ENCODE measurements around the gene SCLT1. TPM values are rescaled to one million over a fixed set of nuclear protein-coding genes. Genes with fewer than 3 reads are reported as not detected.

SCLT1 gene
- total RNA-seq, 1 experiment from 2014 or later = 14.3 TPM

GRCh38 chr4:129063640-129064039, 29.7 kb downstream of the SCLT1 start:
- POLR2A ChIA-PET = no interaction called here
- Mint-ChIP-seq H3K9me3 (peaks cover 68% of the 10 kb centered on the region), H3K27ac (no peak overlapping the region), H3K36me3 (peaks cover 57% of the 10 kb centered on the region), H3K4me1 (no peaks in the 10 kb centered on the region), H3K4me3 (no peak overlapping the region), H3K27me3 (ENCODE audit: low read depth) (peaks cover 4% of the 10 kb centered on the region; the same call in 1 of the 2 replicates)
- ATAC-seq (no peak), DNase-seq (ENCODE audit: low spot score) (no peak)
- TF ChIP-seq SOX15 (CRISPR knock-in tag; IDR thresholded peaks at IDR 0.05) (no peak), FOXP1 (CRISPR knock-in tag; IDR thresholded peaks at IDR 0.05; ENCODE audit: borderline replicate concordance) (no peak)
- CTCF ChIA-PET = no interaction called here

GRCh38 chr4:129062580-129062979, 30.8 kb downstream of the SCLT1 start:
- H3K27me3 Mint-ChIP-seq (ENCODE audit: low read depth) = peaks cover 4% of the 10 kb centered on the region; the same call in 1 of the 2 replicates
- ChIA-PET POLR2A (no interaction called here), CTCF (no interaction called here)
- no peak overlapping the region for H3K4me3 Mint-ChIP-seq
- peaks cover 69% of the 10 kb centered on the region for H3K9me3 Mint-ChIP-seq
- DNase-seq (ENCODE audit: low spot score) (no peak), ATAC-seq (no peak)
- H3K36me3 Mint-ChIP-seq = peaks cover 64% of the 10 kb centered on the region
- H3K27ac Mint-ChIP-seq = no peak overlapping the region
- no peaks in the 10 kb centered on the region for H3K4me1 Mint-ChIP-seq
- TF ChIP-seq ZNF121 (CRISPR knock-in tag; IDR thresholded peaks at IDR 0.05) (no peak), ZBTB21 (CRISPR knock-in tag; IDR thresholded peaks at IDR 0.05; ENCODE audit: borderline replicate concordance) (no peak), KAT7 (CRISPR knock-in tag; IDR thresholded peaks at IDR 0.05; ENCODE audit: borderline replicate concordance) (no peak), IRF2 (CRISPR knock-in tag; IDR thresholded peaks at IDR 0.05; ENCODE audit: borderline replicate concordance, low read depth) (no peak), NFE2L1 (CRISPR knock-in tag; IDR thresholded peaks at IDR 0.05) (no peak), CREB1 (CRISPR knock-in tag; IDR thresholded peaks at IDR 0.05) (no peak), ZSCAN18 (CRISPR knock-in tag; IDR thresholded peaks at IDR 0.05) (no peak), STAT6 (CRISPR knock-in tag; conservative IDR thresholded peaks at IDR 0.05; ENCODE audit: low read depth) (no peak), ZNF416 (CRISPR knock-in tag; IDR thresholded peaks at IDR 0.05) (no peak), TCF7 (CRISPR knock-in tag; IDR thresholded peaks at IDR 0.05; ENCODE audit: low read depth) (no peak), ZNF396 (CRISPR knock-in tag; IDR thresholded peaks at IDR 0.05; ENCODE audit: borderline replicate concordance) (no peak), FOXJ3 (CRISPR knock-in tag; IDR thresholded peaks at IDR 0.05; ENCODE audit: borderline replicate concordance) (no peak)

- no peak overlapping the region for H3K4me3 Mint-ChIP-seq
- peaks cover 7% of the 10 kb centered on the region; the same call in 1 of the 2 replicates for H3K27me3 Mint-ChIP-seq (ENCODE audit: low read depth)
- ChIA-PET POLR2A (no interaction called here), CTCF (no interaction called here)
- H3K4me1 Mint-ChIP-seq = no peaks in the 10 kb centered on the region
- DNase-seq (ENCODE audit: low spot score) (no peak), ATAC-seq (no peak)
- no peak overlapping the region for H3K27ac Mint-ChIP-seq
- peaks cover 95% of the 10 kb centered on the region for H3K9me3 Mint-ChIP-seq
- H3K36me3 Mint-ChIP-seq = peaks cover 94% of the 10 kb centered on the region
- TF ChIP-seq CDX4 (CRISPR knock-in tag; IDR thresholded peaks at IDR 0.05; ENCODE audit: borderline replicate concordance) (no peak), CREB1 (CRISPR knock-in tag; IDR thresholded peaks at IDR 0.05) (no peak), E2F1 (CRISPR knock-in tag; IDR thresholded peaks at IDR 0.05) (no peak), MLX (CRISPR knock-in tag; IDR thresholded peaks at IDR 0.05) (no peak), HMGXB4 (CRISPR knock-in tag; IDR thresholded peaks at IDR 0.05) (no peak), TCF7 (CRISPR knock-in tag; IDR thresholded peaks at IDR 0.05; ENCODE audit: low read depth) (no peak), ZSCAN18 (CRISPR knock-in tag; IDR thresholded peaks at IDR 0.05) (no peak), ZNF396 (CRISPR knock-in tag; IDR thresholded peaks at IDR 0.05; ENCODE audit: borderline replicate concordance) (no peak), FOXK1 (CRISPR knock-in tag; IDR thresholded peaks at IDR 0.05) (no peak), MAX (CRISPR knock-in tag; IDR thresholded peaks at IDR 0.05) (no peak), ZNF121 (CRISPR knock-in tag; IDR thresholded peaks at IDR 0.05) (no peak), OVOL2 (CRISPR knock-in tag; IDR thresholded peaks at IDR 0.05; ENCODE audit: borderline replicate concordance) (no peak), ELF4 (CRISPR knock-in tag; IDR thresholded peaks at IDR 0.05; ENCODE audit: low read depth) (no peak)
Measured at GRCh38 chr4:129059028-129059427, 34.3 kb downstream of the SCLT1 start.

Data from WTC11 (cell line).